HG02642 (cell line): Measurements from ENCODE around the gene TUSC2.

ENCODE experiments used
- ATAC-seq: cut with Tn5 transposase; IDR thresholded peaks from one replicate; pipeline ENCODE4 v1.9.1; 2021; ENCODE audit warnings: mild to moderate bottlenecking; ENCODE audit not compliant: unreplicated experiment, poor library complexity

Gene TUSC2

GRCh38 chr3:50276762-50277101 is 51.3 kb downstream of the TUSC2 start:
- no peak for ATAC-seq

- no peak for ATAC-seq
Observed at GRCh38 chr3:50275996-50276761, 51.8 kb downstream of the TUSC2 start.

- ATAC-seq, result no peak
Observed at GRCh38 chr3:50275141-50275995, 52.7 kb downstream of the TUSC2 start.
